TTC549 (cell line): ENCODE measurements around the gene STING1.
"Not testable (repeated sequence)": the region's sequence is repeated elsewhere in the genome, so short reads cannot be mapped to it uniquely, and the experiment has no call there.

ENCODE experiments used
- FAIRE-seq: peaks from 2 replicates; lab custom pipeline; 2012; peaks lifted over from hg19 to GRCh38; lab: Jason Lieb, UNC

STING1 gene

DNA sequence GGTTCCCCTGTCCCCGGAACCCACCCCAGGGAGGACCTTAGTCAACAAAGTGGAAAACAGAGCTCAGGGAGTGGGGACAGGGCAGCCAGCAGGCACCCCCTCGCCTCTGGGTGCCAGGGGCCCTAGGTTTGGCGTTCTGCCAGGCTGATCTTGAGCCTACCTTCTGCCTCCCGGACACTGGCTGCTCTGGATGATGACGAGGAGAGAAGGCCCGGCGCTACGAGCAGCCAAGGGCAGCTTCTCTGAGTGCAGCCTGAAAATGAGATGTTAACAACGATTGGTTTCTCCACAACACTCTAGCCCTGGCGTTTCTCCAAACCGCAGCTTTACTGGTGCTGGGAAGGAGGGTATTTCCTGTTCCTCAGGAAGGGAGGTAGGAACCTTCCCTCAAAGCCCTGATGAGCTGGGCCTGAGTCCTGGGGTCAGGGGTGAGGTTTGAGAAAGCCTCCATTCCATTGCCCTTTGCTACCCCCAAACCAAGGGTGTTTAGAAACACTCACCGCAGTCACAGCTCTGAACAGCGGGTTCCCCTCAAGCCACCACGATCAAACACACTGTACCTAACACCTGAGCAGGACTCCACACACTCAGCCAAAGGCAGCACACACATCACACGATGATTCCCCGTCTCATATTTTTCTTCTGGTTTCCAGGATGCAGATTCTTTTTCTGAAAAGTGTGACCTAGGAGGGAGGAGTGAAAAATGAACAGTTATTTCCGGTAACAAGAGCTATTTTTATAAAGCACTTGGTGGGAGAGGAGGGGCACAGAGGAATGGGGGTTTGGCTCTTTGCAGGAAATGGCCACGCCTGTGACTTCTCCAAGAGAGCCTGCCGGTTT lies at the start of gene STING1:
Gene STING1 (minus strand): TSS at position 709 of the 840 bp plus-strand sequence. CDS start 1,054 bp downstream, outside the sequence.
- FAIRE-seq = no peak

DNA sequence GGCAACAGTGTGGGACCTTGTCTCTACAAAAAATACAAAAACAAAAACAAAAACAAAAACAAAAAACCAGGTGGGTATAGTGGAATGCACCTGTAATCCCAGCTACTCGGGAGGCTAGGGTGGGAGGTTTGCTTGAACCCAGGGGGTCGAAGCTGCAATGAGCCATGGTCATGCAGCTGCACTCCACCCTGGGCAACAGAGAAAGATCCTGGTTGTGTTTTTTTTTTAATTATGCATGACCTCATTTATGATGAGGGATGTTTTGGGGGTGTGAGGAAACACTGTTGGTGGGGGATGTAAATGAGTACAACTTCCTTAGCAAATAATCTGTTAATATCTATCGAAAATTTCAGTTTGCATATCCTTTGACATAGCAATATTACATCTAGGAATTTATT lies 49.2 kb upstream of the STING1 start:
- FAIRE-seq = no peak

DNA sequence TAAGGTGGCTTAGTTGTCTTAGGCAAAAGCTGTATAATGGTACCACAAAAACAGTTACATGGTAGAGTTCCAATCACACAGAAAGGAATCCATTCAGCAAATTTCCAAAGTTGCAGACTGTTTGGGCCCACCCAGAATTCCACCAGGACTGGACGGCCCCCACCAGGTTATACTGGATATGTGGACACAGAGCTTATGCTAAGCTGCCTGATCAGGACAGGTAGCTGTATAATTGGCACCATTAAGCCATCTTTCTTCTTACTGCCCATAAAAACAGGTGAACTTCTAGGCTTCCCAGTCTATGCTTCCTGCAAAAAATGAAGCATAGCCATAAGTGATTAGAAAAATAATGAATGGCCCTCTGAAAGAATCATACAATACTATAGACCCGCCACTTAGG lies 47.5 kb upstream of the STING1 start:
- not testable (repeated sequence) for FAIRE-seq

DNA sequence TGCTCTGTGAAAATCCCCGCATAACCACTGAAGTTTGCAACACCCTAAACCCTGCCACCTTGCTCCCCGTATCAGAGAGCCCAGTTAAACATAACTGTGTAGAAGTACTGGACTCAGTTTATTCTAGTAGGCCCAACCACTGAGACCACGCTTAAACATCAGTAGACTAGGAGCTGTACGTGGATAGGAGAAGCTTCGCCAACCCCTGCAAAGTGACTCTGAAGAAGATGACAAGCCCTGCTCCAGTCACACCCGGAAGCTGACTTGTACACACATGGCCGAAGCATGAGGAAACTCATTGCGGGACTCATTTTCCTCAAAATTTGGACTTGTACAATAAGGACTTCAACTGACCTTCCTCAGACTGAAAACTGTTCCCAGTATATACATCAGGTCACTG lies 46.1 kb upstream of the STING1 start:
- not testable (repeated sequence) for FAIRE-seq

DNA sequence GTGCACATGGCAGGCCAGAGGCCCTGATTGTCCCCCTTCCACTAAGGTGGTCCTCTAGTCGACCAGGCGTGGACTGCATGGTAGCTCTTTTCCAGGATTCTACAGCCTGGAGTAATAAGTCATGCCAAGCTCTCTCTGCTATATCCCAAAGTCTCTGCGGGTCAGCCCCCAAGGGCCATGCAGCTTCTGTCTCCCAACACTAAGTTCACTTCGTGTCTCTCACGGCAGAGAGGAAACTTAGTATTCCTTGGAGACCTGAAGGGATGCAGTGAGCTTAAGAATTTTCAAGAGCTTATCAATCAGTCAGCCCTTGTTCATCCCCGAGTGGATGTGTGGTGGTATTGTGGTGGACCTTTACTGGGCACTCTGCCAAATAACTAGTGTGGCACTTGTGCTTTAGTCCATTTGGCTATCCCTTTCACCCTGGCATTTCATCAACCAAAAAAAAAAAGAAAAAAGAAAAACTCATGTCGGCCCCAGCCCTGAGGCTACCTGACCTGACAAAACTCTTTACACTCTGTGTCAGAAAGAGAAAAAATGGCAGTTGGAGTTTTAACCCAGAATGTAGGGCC lies 45.4 kb upstream of the STING1 start:
- FAIRE-seq = not testable (repeated sequence)

DNA sequence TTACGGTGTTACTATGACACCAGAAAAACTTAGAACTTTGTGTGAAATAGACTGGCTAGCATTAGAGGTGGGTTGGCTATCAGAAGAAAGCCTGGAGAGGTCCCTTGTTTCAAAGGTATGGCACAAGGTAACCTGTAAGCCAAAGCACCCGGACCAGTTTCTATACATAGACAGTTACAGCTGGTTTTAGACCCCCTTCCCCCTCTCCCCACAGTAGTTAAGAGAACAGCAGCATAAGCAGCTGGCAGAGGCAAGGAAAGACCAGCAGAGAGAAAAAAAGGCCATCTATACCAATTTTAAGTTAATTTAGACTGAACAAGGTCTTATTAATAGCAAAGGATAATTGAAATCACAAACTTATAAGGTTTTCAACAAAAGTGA lies 44.5 kb upstream of the STING1 start:
- FAIRE-seq = not testable (repeated sequence)

DNA sequence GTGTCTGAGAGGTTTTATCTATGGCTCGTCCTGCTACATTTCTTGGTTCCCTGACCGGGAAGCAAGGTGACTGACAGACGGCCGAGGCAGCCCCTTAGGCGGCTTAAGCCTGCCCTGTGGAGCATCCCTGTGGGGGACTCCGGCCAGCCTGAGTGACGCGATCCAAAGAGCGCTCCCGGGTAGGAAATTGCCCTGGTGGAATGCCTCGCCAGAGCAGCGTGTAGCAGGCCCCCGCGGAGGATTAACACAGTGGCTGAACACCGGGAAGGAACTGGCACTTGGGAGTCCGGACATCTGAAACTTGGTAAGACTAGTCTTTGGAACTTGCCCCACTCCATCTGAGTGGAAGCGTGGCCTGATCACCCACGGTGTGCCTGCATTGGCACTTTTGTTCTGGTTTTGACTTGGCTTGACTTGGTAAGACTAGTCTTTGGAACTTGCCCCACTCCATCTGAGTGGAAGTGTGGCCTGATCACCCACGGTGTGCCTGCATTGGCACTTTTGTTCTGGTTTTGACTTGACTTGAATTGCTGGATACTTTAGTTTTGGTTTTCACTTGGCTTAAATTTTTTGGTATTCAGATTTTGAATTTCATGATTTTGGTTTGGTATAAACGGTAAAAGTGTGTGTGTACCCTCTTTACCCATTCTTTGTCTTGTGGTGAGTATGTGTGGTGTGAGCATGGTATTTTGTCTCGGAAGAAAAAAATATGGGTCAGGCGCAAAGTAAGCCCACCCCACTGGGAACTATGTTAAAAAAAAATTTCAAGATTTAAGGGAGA lies 43.9 kb upstream of the STING1 start:
- not testable (repeated sequence) for FAIRE-seq

DNA sequence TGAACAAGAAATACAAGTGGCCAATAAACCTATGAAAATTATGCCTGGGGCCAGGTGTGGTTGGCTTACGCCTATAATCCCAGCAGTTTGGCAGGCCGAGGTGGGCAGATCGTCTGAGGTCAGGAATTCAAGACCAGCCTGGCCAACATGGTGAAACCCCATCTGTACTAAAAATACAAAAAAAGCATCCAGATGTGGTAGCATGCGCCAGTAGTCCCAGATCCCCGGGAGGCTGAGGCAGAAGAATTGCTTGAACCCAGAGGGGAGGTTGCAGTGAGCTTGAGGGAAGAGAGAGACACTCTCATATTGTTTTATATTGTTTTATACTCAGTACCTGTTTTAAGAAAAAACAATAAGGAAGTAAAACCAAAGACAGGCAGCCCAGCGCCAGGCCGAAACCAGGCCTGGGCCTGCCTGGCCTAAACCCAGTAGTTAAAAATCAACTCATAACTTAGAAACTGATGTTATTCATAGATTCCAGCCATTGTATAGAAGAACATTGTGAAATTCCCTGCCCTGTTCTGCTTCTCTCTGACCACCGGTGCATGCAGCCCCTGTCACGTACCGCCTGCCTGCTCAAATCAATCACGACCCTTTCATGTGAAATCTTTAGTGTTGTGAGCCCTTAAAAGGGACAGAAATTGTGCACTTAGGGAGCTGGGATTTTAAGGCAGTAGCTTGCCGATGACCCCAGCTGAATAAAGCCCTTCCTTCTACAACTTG lies 43.2 kb upstream of the STING1 start:
- not testable (repeated sequence) for FAIRE-seq

DNA sequence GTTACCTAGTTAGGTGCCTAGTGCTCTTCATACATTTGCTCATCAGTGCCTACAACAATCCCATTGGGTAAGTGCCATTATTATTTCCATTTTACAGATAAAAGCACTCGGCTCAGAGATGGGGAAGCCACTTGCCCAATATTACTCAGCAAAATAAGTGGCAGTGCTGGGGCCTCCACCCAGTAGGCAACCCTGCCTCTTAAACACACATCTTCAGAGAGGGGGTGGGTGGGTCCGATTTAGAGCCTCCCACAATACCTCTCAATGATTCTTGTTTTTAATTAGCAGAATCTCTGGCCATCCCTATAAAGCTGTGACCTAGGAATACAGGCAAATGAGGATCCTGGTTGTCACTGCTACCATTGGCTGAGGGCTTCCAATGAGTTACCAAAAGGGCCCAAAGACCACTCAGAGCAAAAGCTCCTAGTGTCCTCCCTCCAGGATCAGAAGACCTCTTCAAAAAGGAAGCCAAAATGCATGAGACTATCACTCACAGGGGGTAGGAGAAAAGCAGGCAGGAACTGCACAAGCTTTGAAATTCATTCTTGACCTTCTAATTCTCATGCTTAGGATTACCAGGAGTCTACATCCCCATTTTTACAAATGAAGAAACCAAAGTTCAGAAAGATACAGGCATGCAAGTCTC lies 42.5 kb upstream of the STING1 start:
- FAIRE-seq = no peak

DNA sequence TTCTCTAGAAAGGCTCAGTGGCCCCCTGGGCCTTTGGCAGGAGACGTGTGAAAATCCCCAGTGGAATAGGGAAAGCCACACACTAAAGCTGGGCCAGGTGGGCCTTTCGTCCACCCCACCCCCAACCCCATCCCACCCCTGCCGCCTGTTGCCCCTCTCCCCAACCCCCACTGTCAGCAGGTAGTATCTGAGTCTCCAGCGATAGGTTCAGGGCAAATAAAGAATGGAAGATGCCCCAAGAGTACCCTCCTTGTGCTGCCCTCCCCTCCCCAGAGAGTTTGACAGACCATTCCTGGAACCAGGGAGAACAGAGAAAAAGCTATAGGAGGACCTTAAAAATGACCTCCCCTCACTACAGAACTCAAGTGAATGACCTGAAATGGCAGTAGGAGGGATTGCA lies 41.9 kb upstream of the STING1 start:
- no peak for FAIRE-seq

DNA sequence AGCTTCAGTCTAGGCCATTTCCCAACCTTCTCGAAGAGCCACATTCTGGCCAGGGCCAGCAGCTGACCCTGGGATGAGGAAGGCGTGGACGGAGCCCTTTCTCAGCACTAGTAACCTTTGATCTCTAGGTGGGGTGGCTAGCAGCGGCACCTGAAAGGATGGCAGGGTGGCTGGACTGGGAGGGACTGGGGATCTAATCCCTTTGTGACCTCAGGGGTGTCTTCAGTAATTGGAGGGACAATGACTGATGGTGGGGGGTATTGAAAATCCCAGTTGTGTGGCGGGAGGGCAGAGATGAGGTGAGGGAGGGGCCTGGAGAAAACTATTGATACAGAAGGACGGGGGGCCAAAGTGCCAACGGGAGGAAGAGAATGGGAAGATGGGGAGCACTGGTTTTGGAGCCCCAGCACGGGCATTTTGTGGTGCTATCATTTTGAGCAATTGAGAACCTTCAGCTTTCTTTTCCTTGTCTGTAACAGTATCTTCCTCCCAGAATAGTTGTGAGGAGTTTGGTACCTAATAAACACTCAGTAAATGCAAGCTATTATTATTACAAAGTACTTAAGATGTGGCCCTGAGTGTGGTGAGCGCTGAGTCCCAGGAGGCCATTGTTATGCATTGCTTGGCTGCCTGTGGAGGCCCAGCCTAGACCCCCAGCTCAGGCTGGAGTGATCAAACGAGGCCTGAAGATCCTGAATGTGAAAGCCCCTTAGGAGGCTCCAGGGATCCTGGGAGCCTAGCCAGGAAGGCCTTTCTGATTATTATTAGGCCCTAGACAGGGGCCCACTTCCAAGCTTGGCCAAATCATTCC lies 41.3 kb upstream of the STING1 start:
- FAIRE-seq = no peak

DNA sequence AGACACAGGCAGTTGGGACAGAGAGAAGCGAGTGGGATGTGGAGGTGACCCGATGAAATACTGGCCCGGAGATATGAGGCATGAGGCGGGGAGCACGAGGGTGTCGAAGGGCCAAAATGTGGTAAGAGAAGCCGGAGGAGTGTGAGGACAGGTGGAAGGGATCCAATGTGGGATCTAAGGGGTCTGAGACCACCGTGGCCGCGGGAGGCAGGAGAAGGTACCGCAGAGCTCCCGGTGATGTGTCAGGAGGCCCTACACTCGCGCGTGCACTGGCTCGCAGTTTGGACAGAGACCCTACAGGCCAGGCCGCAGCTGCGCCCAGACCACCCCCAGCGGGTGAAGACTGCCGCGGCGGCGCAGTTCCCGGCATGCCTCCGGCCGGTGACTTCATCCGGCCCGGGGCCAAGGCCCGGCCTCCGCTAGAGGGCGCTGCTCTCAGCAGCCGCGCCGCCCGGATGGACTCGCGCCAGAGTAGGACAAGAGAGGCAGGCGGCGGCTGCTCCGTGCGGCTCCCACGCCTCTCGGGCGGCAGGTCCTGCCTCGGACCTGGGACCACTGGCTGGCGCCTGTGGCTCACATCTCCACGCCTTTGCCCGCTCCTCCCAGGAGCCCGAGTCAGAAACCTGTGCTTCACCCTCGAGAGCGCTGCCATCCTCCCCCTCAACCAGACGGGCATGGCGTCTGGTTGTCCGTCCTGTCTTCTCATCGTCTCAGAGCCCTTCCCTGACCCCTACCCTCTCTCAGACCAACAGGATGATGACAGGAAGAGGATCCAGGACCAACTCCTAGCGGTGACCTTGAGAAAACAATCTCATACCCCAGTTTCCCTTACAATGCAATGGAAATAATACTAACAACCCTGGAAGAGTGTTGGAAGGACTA lies 35.4 kb upstream of the STING1 start:
- FAIRE-seq = no peak

DNA sequence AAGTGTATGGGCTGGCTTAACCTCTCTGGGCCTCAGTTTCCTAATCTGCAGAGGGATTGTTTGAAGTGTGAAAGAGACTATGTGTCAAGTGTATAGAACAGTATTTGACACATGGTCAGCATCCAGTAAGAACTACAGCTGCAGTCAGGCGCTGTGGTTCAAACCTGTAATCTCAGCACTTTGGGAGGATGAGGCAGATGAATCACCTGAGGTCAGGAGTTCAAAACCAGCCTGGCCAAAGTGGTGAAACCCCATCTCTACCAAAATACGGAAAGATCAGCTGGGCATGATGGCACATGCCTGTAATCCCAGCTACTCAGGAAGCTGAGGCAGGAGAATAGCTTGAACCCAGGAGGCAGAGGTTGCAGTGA lies 31.9 kb upstream of the STING1 start:
- no peak for FAIRE-seq

DNA sequence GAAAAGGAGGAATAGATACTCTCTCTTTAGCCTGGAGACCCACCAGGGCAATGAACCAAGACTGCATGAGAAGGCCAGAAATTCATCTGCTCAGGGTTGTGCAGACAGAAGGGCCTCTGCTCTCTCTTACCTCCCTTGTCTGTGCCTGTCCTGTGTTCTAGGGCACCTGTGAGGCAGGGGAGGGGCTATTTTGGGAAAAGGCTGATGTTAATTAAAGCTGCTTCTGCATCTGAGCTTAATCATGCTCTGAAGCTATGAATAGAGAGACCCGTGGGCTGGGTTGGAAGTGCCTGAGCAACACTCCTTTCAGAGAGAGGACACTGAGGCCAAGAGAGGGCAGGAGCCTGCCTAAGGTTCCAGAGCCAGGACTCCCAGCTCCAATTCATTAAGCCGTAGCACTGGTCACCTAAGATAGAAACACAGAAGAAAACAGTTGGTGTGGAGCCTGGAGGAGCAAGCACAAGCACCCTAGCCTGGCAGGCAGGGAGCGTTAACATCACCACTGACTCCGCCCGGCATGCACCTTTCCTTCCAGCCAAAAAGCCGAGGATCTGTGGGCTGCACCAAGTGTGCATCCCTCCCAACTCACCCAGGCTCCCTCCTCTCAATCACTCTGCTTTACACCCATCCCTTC lies 31.4 kb upstream of the STING1 start:
- FAIRE-seq = no peak

DNA sequence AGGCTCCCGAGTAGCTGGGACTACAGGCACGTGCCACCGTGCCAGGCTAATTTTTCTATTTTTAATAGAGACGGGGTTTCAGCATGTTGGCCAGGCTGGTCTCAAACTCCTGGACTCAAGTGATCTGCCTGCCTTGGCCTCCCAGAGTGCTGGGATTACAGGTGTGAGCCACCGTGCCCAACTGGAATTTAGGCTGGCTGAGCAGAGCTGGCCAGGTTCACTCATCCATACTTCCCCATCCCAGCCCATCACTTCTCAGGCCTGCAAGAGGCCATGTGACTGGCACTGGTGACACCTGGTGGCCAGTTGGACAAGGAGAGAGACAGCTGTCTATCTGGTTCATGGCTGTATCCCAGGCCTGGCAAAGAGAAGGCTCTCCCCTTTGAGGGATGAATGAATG lies 30.9 kb upstream of the STING1 start:
- not testable (repeated sequence) for FAIRE-seq

DNA sequence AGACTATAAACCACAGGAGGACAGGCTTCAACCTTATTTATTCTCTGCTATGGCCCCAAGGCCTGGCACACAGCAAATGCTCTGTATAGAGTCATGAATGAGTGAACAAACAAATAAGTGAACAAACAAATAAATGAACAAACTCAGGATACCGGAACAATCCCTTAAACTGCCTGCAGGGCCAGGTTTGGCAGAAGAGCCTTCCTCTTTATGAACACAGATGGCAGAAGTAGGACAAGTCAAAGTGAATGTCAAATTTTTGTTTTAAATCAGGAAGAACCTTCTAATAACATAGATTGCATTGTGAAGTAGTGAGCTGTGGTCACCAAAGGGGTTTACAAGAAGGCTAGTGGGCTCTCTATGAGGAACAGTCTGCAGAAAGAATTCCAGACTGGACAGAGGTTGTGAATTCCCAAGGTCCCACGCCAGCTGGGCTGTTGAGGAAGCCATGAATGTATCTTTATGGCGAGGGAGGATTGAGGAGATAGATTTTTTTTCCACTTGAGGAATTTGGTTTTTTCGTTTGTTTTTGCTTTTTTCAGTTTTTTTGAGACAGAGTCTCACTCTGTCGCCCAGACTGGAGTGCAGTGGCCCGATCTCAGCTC lies 30.3 kb upstream of the STING1 start:
- no peak for FAIRE-seq

DNA sequence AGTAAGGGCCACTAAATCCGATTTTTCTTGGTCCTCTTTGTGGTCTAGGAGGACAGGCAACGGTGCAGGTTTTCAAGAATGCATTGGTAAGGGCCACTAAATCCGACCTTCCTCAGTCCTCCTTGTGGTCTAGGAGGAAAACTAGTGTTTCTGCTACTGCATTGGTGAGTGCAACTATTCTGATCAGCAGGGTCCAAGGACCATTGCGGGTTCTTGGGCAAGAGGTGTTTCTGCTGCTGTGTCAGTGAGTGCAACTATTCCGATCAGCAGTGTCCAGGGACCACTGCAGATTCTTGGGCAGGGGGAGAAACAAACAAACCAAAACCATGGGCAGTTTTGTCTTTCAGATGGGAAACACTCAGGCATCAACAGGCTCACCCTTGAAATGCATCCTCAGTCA lies 22.2 kb upstream of the STING1 start:
- FAIRE-seq = not testable (repeated sequence)

DNA sequence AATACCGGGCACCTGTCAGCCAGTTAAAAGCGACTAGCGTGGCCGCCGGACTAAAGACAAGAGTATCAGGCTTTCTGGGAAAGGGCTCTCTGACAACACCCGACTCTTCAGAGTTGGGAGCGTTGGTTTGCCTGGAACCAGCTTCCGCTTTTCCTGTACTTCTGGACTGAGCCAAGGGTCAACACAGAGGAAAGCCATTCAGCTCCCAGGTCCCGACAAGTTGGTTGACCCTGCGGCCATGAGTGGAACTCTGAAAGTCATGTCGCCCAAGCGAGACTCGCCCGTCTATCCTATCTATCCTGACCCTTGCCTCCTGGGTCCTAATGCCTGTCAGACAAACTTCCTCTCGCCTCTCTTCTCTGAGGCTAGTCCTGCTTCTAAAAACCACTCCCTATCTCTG lies 21.3 kb upstream of the STING1 start:
- not testable (repeated sequence) for FAIRE-seq
